CD4-positive, alpha-beta T cell treated with Interleukin-17A for 1 hour (primary cell): ENCODE measurements around the gene ATP2B1.
"Not testable (repeated sequence)": the region's sequence is repeated elsewhere in the genome, so short reads cannot be mapped to it uniquely, and the experiment has no call there.

ENCODE experiments used
- DNase-seq: peaks from one replicate; pipeline ENCODE4 v3.0.0-alpha.2; 2020

Gene ATP2B1

DNA sequence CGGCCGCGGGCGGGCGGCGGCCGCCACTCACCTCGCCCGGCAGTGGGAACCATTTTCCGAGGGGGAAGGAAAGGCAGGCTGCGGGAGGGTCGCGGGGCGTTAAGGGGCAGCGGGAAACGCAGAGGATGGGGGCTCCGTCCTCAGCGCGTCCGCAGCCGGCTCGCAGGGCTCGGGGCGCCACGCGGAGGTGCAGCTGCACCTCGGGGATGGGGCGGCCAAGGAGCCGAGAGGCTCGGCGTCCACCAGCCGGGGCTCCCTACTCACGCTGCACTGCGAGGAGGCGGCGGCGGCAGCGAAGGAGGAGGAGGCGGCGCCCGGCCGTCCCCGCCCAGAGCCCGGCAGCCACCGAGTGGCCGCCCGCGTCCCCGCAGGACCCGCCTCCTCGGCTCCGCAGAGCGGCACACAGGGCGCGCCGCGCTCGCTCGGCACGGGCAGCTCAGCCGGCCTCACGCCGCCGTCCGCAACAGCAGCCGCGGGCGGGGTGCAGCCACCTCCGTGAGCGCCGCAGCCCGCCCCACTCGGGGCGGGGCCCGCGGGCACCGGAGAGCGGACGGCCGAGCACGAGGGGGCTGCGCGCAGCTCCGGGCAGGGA, at the start of gene ATP2B1:
Gene ATP2B1 (minus strand): TSS at position 274 of the 592 bp plus-strand sequence. CDS start 52,952 bp downstream, outside the sequence.
- DNase-seq = peak; percentile 85

GRCh38 chr12:89757987-89758386, 49.3 kb upstream of the ATP2B1 start:
- DNase-seq = not testable (repeated sequence)

DNA sequence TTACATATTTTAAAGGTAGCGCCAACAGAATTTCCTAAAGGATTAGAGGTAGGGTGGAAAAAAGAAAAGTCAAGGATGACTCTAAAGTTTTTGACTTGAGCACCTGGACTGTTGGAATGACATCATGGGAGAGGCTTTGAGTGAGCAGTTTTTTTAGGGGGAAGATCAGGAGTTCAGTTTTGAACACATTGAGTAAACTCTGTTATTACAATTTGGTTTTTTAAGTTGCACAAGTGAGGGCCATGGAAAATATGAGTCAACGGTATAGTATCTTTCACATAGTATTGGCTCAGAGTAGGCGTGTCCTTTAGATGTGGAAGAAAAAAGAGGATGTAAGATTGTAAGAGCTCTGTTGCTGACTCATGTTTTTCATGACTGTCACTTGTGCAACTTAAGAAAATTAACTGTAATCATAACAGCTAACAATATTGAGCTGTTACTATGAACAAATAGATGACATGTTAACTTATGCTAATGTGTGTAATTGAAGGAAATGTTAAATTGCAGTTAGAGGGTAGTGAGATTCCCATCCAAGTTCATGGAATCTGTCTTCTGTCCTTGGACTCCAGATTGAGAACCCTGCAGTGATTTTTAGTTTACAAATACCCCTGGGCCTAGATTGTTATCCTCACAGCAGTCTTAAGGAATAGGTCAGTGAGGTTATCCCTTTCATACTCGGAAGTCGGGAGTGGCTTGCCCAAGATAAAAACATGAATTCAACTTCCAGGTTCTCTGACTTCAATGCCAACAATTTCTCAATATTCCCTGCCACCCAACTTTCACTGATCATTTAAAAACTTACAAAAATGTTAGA, 48.2 kb upstream of the ATP2B1 start:
- peak; percentile 80 for DNase-seq

DNA sequence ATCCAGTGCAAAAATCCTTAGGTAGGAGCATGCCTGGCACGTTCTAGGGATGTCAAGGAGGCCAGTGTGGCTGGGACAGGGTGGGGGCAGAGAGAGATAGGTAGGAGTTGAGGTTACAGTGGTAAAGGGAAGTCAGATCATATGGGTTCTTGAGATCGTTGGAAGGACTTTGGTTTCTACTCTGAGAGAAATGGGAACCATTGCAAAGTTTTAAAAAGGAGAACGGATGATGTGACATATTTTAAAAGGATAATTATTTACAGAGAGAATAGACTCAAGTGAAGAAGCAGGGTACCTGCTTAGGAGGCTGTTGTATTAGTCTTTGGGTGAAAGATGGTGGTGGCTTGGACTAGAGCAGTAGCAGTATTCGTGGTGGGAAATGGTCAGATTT, 47.6 kb upstream of the ATP2B1 start:
- DNase-seq = no peak

DNA sequence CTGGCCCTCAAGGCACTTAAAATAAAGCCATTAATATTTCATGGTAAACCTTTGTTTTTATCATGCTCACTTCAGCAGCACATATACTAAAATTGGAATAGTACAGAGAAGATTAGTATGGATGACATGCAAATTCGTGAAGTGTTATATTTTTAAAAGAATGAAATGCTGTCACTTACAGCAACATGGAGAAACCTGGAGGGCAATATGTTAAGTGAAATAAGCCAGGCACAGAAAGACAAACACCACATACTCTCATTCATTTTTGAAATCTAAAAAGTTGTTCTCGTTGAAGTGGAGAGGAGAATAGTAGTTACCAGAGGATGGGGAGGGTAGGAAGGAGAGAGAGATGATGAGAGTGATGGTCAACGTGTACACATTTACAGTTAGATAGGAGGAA, 45.4 kb upstream of the ATP2B1 start:
- no peak for DNase-seq

DNA sequence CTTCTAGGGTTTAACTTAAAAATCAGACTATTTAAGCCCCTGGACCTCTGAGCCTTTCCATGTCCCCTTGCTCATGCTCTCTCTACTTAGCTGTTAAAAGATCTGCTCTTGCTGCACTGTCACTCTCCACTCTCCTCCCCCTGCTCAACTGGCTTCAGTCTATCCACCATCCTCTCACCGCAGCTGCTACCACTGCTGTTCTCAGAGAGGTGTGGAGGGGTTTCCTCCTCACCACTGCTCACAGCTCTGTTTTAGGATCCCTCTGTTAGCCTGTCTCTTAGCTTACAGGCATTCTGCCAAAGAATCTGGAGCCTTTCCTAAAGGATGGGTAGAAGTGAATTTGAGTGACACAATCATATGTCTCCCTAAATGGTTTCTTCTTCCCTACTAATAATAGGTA, 43.7 kb upstream of the ATP2B1 start:
- DNase-seq = no peak

DNA sequence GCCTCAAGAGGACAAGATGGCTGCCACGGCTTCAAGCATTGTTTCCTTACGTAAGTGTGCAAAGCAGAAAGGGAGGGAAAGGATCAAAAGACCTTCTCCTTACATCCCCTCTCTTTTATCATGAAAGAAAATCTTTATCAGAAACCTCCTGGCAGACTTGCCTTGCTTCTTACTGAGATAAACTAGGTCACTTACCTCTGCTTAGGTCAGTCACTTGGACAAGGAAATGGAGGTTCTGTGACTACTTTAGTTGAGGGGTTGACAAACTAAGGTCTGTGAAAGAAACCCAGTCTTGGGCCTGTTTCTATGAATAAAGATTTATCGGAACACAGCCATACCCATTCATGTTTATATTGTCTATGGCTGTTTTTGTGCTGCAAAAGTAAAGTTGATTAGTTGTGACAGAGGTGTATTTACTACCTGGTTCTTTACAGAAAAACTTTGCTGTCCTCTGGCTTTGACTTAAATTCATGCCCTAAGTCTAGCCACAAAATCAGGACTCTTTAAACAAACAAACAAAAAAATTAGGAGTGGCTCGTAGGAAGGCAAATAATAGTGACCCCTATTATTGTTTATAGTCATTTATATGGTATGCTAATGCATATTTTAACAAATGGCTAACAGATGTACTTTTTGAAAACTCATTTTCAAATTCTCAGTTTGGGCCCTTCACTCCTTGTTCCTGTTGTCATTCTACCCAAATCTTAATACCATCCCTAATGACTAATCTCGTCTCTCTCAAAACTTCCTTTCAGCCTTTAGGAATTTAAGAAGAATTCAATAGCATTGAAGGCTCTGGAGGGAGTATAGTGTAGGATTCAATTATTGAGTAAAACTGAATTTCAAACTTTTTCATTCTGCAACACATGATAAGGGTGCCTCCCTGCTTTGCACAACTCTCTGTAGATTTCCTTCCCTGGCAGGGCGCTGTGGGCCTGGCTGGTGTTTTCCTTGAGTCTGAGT, 42.0 kb upstream of the ATP2B1 start:
- DNase-seq = no peak

GRCh38 chr12:89748791-89749190, 40.2 kb upstream of the ATP2B1 start:
- no peak for DNase-seq

GRCh38 chr12:89745286-89745685, 36.6 kb upstream of the ATP2B1 start:
- DNase-seq = no peak

- DNase-seq = no peak
Measured at GRCh38 chr12:89742337-89743022, 33.8 kb upstream of the ATP2B1 start.

GRCh38 chr12:89740943-89741342, 32.3 kb upstream of the ATP2B1 start:
- no peak for DNase-seq

GRCh38 chr12:89736995-89737394, 28.4 kb upstream of the ATP2B1 start:
- no peak for DNase-seq

- DNase-seq = peak; percentile 44
Measured at GRCh38 chr12:89733579-89734201, 25.1 kb upstream of the ATP2B1 start.

GRCh38 chr12:89732522-89732921, 23.9 kb upstream of the ATP2B1 start:
- no peak for DNase-seq

DNA sequence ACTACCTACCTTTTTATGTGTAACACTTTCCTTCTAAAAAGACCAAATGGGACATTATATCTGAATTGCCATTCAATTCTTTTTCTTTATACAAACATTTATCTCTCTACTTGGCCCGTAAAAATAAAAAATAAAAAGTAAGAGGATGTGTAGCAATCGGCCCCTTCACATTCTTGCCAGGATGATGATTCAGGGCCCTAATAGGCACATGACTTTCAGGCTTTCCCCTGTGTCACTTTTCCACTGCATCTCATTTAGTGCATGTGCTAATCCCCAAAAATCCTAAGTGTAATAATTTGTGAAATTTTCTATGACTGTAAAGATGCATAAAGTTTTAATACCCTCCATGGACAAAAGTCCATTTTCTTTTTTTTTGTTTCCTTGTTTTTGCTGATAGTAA, 23.0 kb upstream of the ATP2B1 start:
- DNase-seq = no peak

- no peak for DNase-seq
Measured at GRCh38 chr12:89731089-89731488, 22.5 kb upstream of the ATP2B1 start.

GRCh38 chr12:89729946-89730459, 21.4 kb upstream of the ATP2B1 start:
- DNase-seq = no peak

GRCh38 chr12:89723276-89723675, 14.6 kb upstream of the ATP2B1 start:
- no peak for DNase-seq

GRCh38 chr12:89721291-89721987, 12.8 kb upstream of the ATP2B1 start:
- DNase-seq = peak; percentile 30

DNA sequence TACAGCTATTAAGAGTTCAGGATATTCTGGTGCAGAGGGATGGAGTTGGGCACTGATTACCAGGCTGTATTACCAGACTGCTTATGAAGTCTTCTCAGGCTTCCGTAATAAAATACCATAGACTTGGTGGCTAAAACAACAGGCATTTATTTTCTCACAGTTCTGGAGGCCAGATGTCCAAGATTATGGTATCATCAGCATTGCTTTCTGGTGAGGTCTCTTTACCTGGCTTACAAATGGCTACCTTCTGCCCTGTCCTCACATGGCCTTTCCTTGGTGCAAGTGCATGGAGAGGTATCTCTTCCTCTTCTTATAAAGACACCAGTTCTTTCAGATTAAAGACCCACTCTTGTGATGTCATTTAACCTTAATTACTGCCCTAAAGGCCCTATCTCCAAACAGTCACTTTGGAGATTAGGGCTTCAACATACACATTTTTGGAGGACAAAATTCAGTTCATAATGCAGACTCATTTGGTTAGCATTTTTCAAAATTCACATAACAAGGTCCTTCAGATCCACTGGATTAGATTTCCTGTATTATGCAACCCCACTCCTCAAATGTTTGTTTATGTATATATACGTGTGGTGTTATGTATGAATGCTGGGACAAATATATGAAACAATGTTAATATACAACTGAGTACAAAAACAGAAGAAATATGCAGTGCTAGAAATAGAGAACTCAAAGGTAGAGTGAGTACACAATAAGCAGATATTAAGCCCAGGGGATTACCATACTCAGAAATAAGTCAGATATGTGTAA, 9.3 kb upstream of the ATP2B1 start:
- no peak for DNase-seq

- DNase-seq = no peak
Measured at GRCh38 chr12:89712706-89713105, 4.1 kb upstream of the ATP2B1 start.
